Measurements from ENCODE around the gene PRKCE. TPM values are rescaled to one million over a fixed set of nuclear protein-coding genes. Genes with fewer than 3 reads are reported as not detected.

Gene PRKCE
- total RNA-seq, 6 experiments from 2014 or later = 5.2 to 18.8 (median 11.0) TPM

GRCh38 chr2:45664635-45665261, 13.3 kb downstream of the PRKCE start:
- Histone ChIP-seq H3K9me3 (no peaks in the 10 kb centered on the region), H3K27me3 (no peaks in the 10 kb centered on the region), H3K27ac (no peak overlapping the region), H3K36me3 (no peaks in the 10 kb centered on the region), H3K4me3 (no peak overlapping the region), H3K4me1 (no peaks in the 10 kb centered on the region)
- WGBS (ENCODE audit: insufficient coverage, low coverage, low lambda C conversion rate, missing lambda C conversion rate) = 53% methylated on average over 2 of the region's 2 CpGs
- intact Hi-C loops (cut with DNase I) = no loop called here
- TF ChIP-seq POLR2A (IDR thresholded peaks at IDR 0.05) = no peak
- no peak for TF ChIP-seq CTCF (IDR thresholded peaks at IDR 0.05)
- ATAC-seq = no peak
- no peak for DNase-seq

- 81% methylated on average over 7 of the region's 7 CpGs for WGBS (ENCODE audit: insufficient coverage, low coverage, low lambda C conversion rate, missing lambda C conversion rate)
- no peak for ATAC-seq
- DNase-seq = no peak
- Histone ChIP-seq H3K9me3 (no peaks in the 10 kb centered on the region), H3K4me3 (no peak overlapping the region), H3K36me3 (no peaks in the 10 kb centered on the region), H3K27me3 (no peaks in the 10 kb centered on the region), H3K4me1 (no peaks in the 10 kb centered on the region), H3K27ac (peak overlapping the region in 1 of 3 donors; percentile 40)
- no peak for TF ChIP-seq POLR2A (IDR thresholded peaks at IDR 0.05)
- intact Hi-C loops (cut with DNase I) = no loop called here
Measured at GRCh38 chr2:45668509-45668908, 17.0 kb downstream of the PRKCE start.

- DNase-seq (no peak), ATAC-seq (peak; percentile 45 to 90 (median 72))
- Histone ChIP-seq H3K9me3 (no peaks in the 10 kb centered on the region), H3K27ac (peak overlapping the region in 2 of 3 donors; percentile 35 to 61), H3K27me3 (no peaks in the 10 kb centered on the region), H3K4me1 (no peaks in the 10 kb centered on the region), H3K4me3 (no peak overlapping the region), H3K36me3 (no peaks in the 10 kb centered on the region)
- intact Hi-C loops (cut with DNase I) = no loop called here
- 78% methylated on average over 6 of the region's 7 CpGs for WGBS (ENCODE audit: insufficient coverage, low coverage, low lambda C conversion rate, missing lambda C conversion rate)
- TF ChIP-seq CTCF (IDR thresholded peaks at IDR 0.05) (no peak), POLR2A (IDR thresholded peaks at IDR 0.05) (no peak)
Measured at GRCh38 chr2:45669032-45669486, 17.6 kb downstream of the PRKCE start.

- H3K9me3 ChIP-seq = no peaks in the 10 kb centered on the region
- ATAC-seq (no peak), DNase-seq (no peak)
- 69% methylated on average over 3 of the region's 4 CpGs for WGBS (ENCODE audit: insufficient coverage, low coverage, low lambda C conversion rate, missing lambda C conversion rate)
- TF ChIP-seq POLR2A (IDR thresholded peaks at IDR 0.05) (no peak), CTCF (IDR thresholded peaks at IDR 0.05) (no peak)
- no peak overlapping the region for H3K27ac ChIP-seq
- H3K4me3 ChIP-seq = no peak overlapping the region
- H3K4me1 ChIP-seq = no peaks in the 10 kb centered on the region
- no peaks in the 10 kb centered on the region for H3K27me3 ChIP-seq
- intact Hi-C loops (cut with DNase I) = no loop called here
- H3K36me3 ChIP-seq = no peaks in the 10 kb centered on the region
Measured at GRCh38 chr2:45670646-45671045, 19.2 kb downstream of the PRKCE start.

GRCh38 chr2:45672138-45672537, 20.7 kb downstream of the PRKCE start:
- Histone ChIP-seq H3K27ac (no peak overlapping the region), H3K36me3 (no peaks in the 10 kb centered on the region), H3K9me3 (no peaks in the 10 kb centered on the region), H3K4me3 (no peak overlapping the region), H3K4me1 (no peaks in the 10 kb centered on the region), H3K27me3 (no peaks in the 10 kb centered on the region)
- WGBS (ENCODE audit: insufficient coverage, low coverage, low lambda C conversion rate, missing lambda C conversion rate) = 91% methylated on average over 1 of the region's 1 CpG
- TF ChIP-seq POLR2A (IDR thresholded peaks at IDR 0.05) = no peak
- no peak for TF ChIP-seq CTCF (IDR thresholded peaks at IDR 0.05)
- DNase-seq (no peak), ATAC-seq (no peak)
- intact Hi-C loops (cut with DNase I) = no loop called here
